Lower leg skin (tissue), 3 donors: ENCODE measurements around the gene IL4.

Source experiments
- CTCF ChIP-seq, 3 donors: fragments of 450-650 bp; IDR thresholded peaks; one replicate each; pipeline ENCODE4 v1.5.1; 2016; ENCODE audit warnings: antibody characterized with exemption in 3 of 3, mild to moderate bottlenecking in 3 of 3, moderate library complexity in 2 of 3
- POLR2A ChIP-seq, 2 donors: fragments of 450-650 bp; IDR thresholded peaks; one replicate each; pipeline ENCODE4 v1.6.1; 2016 to 2017; ENCODE audit warnings: antibody characterized with exemption in 2 of 2, mild to moderate bottlenecking in 1 of 2, moderate library complexity in 1 of 2

- TF ChIP-seq CTCF (IDR thresholded peaks at IDR 0.05) (no peak), POLR2A (IDR thresholded peaks at IDR 0.05) (no peak)
Observed at GRCh38 chr5:132714456-132715307, 40.9 kb downstream of the IL4 start.
